ENCODE results near the gene GLTPD2.
A peak's percentile ranks its signal among the peaks of the same experiment; 100 is the strongest.
"Not testable (repeated sequence)": the region's sequence is repeated elsewhere in the genome, so short reads cannot be mapped to it uniquely, and the experiment has no call there.

Gene GLTPD2

DNA sequence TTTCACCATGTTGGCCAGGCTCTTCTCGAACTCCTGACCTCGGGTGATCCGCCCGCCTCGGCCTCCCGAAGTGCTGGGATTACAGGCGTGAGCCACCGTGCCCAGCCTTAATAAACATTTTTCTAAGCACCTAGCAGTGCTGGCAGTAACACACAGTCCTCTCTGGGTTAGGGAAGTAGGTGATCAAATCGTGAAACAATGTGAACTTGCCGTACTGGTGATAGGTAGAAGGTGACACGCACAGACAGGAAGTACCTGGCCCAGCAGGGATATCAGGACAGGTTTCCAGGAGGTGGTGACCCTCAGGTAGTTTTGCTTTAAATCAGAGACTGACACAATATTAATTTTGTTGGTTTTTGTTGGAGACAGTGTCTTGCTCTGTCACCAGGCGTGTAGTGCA, 22.7 kb downstream of the GLTPD2 start:
- DNase-seq, result no peak

DNA sequence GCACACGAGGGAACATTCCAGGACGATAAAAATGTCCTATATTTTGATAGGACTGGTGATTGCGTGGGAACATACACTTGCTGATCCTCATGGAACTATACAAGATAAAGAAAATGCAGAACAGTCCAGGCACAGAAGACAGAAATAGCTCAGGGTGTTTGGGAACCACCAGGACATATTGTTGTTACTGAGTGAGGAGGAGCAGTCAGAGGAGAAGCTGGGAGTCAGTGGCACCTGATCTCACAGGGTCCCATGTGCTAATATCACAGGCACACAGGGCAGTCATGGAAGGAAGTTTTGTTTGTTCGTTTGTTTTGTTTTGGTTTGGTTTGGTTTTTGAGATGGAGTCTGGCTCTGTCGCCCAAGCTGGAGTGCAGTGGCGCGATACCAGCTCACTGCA, 23.9 kb downstream of the GLTPD2 start:
- DNase-seq, result no peak

DNA sequence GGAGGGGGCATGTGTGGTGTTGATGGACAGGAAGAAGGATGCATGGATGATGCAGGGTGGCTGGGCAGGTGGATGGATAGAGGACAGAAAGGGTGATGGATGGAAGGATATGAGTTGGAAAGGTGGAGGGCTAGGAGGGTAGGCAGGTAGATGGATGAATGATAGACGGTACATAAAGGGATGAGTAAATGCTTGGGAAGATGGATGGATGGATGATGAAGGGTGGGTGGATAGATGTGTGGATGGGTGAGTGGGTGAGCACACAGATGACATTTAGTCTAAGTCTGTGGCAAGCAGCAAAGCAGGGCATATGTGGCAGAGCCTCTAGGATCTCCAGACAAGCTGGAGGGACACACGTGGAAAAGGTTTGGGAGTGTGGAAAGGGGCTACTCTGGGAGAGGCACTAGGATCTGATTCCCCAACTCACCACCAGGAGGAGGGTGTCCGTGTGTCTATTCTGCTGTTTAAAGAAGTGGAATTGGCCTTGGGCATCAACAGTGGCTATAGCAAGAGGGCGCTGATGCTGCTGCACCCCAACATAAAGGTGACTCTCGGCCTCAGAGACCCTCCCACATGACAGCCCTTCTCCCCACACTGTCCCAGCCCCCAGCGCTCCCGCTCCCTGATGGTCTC, 26.4 kb downstream of the GLTPD2 start:
- no peak for DNase-seq

DNA sequence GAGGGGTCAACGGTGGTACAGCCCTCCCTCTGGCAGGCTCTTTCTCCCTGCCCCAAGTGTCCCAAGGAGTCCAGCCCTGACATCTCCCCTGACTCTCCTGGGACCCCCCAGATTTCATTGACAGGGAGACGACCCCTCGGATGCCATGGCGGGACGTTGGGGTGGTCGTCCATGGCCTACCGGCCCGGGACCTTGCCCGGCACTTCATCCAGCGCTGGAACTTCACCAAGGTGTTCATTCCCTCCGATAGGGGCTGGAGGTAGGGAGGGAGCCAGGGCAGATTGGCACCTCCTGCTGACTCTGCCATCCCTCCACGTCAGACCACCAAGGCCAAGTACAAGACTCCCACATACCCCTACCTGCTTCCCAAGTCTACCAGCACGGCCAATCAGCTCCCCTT, 28.1 kb downstream of the GLTPD2 start:
- no peak for DNase-seq

DNA sequence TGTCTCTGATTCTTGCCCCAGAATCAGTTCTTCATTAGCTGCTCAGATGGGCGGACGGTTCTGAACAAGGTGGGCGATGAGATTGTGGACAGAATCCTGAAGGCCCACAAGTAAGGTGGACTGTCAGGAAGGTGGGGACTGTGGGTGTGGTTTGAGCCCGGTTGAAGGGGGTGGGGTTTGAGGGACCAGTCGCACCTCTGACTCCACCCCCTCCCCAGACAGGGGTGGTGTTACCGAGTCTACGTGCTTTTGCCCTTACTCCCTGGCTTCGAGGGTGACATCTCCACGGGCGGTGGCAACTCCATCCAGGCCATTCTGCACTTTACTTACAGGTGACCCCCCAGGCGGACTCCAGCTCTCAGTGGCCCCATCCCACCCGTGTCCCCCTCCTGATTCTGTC, 29.5 kb downstream of the GLTPD2 start:
- no peak for DNase-seq

DNA sequence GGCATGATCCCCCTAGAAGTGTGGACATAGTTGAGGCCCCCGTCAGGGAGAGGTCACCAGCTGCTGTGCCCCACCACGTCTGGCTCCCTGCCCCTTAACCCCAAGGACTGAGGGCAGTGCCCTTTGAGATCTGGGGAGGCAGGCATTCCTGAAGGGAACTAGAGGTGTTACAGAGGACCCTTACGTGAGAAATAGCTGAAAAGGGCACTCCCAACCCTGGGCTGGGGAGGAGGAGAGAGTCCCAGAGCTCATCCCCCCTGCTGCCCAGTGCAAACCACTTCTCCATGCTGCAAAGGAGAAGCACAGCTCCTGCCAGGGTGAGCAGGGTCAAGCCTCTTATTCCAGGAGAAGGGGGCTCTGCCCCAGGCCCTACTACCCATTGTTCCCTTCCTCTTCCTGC, 34.1 kb downstream of the GLTPD2 start:
- no peak for DNase-seq

DNA sequence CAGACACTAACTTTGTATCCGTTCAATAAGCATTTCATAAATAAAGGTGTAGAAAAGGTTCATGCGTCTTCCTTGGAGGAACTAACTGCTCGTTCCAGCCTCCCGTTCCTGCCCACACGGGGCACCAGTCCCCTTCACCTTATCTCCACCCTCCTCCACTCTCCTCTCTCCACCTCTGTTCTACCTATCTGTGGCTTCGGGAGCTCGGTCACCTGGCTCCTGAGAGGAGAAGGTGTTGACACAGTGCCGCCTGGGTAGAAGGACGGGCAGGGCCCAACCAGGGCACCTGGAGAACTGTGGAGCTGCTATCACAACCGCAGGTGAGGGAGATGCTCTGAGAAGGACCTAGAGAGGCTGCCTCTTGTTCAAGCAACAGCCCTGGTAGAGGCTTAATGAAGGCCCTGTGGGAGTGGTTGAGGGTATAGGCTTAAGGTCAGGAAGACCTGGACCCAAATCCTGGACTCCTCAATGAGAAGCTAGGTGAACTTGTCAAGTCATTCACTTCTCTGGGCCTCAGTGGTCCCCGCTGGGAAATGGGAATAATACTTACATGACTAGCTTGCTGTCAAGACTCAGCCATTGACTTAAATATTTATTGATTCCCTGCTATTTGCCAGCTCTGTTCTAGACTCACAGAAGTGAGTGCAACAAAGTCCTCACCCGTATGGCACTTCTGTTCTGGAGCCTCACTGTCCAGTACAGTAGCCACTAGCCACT, 34.8 kb downstream of the GLTPD2 start:
- DNase-seq, result peak in 1 of 2 experiments; percentile 7

DNA sequence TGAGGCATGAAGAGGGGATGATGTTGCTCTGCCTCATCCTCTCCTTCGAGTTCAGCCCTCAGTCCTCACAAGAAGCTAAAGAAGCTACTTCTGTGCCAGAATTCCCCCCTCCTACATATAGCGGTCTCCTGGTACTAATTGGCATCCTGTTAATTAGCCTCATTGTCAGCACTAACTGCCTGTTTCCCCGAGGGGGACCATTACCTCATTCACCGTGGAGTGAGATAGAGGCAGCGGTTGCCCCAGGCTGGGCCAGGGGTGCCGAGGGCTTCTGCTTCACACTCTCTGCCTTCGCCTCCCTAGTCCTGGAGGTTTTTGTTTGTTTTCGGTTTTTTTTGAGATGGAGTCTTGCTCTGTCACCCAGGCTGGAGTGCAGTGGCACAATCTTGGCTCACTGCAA, 38.6 kb downstream of the GLTPD2 start:
- DNase-seq, result no peak

DNA sequence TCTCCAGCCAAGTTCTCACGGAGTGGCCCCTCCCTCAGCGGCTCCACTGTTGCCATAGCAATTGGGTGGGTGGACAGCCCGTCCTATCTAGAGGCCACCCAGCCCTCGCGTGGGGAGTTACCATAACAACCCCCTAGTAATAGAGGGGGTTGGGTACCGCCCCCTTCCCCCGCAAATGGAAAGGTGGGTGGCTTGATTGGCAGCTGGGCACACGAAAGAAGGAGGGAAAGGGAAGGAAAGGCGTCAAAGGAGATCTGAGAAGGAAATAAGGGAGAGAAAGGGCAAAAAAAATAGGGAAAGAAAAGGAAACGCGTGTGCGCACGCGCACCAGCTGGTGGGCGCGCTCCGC, 44.0 kb downstream of the GLTPD2 start:
- DNase-seq, result not testable (repeated sequence)

DNA sequence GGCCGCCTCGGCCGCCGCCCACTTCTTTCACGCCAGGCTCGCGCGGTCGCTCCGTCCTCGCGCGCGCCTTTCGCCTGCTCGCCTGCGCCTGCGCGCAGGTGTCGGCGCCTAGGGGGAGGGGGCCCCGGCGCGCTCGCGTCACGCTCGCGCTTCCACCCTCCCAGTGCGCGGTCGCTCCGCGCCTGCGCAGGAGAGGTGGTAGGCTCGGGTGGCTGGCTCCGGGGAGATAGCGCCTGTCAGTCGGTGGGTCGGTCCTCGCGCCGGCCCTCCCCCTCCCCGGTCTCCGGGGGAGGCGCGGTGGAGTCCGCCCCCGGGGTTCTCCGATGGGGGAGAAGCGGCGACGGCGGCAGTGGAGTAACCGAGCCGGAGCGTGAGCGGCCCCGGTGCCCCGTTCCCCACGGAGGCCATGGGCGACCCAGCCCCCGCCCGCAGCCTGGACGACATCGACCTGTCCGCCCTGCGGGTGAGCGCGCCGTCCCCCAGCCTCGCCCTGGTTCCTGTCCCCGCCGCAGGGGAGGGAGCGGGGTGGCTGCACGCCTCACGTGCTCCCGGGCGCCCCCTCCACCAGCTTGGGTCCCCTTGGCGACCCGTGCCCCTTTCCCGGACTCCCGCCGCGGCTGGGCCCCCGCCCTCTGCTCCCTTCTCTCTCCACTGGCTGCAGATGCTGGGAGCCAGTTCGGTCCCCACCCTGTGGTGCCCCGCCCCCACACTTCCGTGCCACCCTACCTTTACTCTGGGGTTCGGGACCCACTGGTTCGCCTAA, 44.6 kb downstream of the GLTPD2 start, which contains the start of gene MINK1:
Gene MINK1 (plus strand): TSS at position 163 of the 763 bp plus-strand sequence. CDS start 244 bp downstream, at position 407.
- peak; percentile 47 to 81 for DNase-seq

DNA sequence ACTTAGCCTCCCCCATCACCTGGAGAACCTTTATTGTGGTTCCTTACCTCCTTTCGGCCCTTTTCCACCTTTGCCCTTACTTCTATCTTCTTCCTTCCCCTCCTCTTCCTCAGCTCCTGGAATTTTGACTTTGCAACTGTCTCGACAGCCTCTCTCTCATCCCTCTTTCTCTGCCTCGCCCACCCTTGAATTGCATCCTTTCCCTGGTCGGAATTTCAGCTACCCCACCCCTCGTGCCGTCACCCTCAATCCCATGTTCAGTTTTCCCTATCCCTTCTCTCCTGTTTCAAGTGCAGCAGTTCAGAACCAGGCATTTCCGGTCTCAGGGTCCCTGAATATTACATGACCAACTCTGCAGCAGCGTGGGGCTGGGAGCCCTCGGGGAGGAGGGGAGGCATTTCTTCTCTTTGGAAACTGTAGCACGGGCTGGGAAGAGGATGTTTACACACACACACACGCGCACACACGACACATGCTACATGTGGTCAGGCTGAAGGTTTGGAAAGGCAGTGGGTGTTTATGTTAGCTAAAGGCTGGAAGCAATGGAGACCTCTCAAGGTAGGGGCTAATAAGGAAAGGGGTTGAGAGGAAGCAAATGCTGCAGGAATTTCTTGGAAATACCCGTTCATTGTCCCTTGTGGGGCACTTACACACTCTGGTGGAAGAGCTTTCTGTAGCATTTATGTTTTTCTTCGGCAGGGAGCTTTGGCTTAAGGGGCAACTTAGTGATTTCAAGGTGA, 45.3 kb downstream of the GLTPD2 start:
- no peak for DNase-seq

DNA sequence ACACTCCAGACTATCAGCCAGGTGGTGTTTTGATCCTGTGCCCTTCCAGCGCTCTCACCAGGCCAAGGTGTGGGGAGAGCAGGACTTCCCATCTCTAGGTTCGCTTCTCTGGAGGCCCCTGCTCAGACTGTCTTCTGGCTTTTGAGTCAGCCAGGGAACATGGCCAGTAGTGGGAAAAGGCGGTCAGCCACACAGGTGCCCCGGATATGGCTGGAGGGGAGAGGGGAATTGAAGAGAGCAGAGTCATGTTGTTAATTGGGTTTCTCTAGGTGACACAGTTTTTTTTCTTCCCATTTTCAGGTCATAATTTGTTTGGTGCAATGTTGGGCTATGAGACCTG, 45.9 kb downstream of the GLTPD2 start:
- DNase-seq, result no peak

DNA sequence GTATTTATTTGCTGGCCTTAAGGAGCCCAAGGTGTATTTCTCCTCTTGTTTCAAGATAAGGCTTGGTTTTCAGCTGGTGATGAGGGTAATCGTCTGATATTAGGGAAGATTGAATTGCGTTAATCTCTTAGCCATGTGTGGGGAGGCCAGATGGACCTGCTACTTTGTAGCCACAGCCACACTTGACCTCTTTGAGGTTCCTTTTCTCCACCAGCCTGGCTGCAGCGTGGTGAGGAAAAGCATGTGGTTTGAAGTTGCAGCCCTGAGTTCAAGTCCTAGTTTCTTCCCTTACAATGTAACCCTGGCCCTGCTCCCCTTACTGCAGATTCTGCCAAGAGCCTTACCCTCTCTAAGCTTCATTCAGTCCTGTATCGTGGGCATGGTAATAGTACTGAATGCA, 47.5 kb downstream of the GLTPD2 start:
- DNase-seq, result no peak

DNA sequence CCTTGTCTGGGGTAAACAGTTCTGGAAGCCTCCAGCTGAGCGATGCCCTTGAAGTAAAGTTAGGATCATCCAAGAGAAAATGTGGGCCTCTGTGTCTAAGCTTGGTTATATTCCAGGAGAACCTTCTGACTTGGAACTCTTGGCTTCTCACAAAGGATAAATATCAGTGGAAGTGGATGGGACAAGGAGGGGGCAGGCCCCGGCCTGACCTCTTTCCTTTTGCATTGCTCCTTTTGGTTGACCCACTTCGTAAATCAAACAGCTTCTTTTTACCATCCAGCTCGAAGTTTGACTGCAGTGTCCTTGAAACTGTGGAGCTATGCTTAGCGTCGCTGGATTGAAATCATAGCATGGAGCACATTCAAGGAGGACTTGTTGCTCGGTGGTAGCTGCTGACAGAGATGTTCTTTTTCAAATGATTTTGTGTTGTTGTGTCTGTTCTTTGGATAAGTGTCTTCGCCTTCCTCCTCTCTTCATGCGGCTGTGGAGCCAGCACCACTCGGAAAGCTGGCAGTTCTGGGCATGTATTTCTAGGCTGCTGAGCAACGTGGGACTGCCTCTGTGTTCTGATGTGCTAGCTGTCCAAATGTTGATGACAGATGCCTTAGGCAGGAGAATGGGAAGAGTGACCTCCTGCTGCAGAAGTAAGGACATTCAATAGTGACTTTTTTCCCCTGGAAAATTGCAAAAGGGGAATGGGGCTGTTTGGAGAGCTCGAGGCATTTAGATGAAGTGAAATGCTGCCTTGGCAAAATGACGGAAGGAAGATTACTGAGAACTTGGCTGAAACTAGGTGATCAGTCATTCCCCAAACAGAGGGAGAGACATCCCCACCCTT, 48.9 kb downstream of the GLTPD2 start:
- no peak for DNase-seq

DNA sequence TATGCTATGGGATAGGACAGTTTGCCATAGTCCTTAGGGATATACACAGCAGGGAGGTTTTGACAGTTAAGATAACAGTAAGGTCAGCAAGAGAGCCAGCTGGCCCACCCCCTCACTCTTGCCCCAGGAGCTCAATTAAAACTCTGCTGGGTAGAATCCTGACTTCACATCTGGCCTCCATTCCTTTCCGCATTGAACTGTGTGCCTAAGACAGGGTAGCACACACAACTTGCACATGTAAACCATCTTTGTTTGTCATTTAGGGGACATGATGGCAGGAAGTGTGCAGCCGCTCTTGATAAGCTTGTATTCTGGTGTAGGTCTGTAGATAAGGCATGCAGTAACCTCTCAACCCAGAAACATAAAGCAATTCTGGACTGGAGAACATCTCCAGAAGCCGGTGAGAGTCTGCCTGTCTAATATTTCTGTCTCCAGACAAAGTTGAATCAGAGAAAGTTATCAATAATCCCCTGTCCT, 49.6 kb downstream of the GLTPD2 start:
- no peak for DNase-seq

DNA sequence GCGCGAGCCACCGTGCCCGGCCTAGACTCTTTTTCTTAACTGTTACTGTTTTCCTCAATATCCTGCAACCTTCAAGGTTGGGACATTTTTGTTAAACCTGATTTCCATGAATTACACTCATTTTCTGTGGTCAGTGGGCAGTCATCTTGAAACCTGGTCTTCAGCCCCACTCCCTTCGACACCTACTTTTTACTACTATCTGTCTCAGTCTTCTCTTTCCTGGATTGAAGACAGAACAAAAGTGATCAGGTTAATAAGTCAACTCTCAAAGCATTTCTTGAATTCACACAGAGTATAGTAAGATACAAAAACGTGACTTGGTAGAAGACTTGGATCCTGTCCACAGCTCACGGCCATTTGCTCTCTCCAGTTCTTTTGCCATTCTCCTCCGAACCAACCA, 50.5 kb downstream of the GLTPD2 start:
- no peak for DNase-seq

All from NCI-H187 (cell line).